OCI-LY3 (cell line): ENCODE results near the gene OR9K2.

Source experiments
- H2AFZ ChIP-seq: fragments of 200-600, 300-600 bp; shearing (Covaris generic); 2 replicates; pipeline ENCODE4 v1.6.0; 2014; ENCODE audit warnings: antibody characterized with exemption, low read depth, low read length
- H3K27ac ChIP-seq: fragments of 200-600, 300-600 bp; sonication (generic); 2 replicates; pipeline ENCODE4 v1.5.1; 2014; ENCODE audit warnings: mild to moderate bottlenecking, low read length, moderate library complexity, mixed read lengths
- H3K27me3 ChIP-seq: fragments of 200-600, 300-600 bp; sonication (generic); 2 replicates; pipeline ENCODE4 v1.6.1; 2014; ENCODE audit warnings: low read depth, low read length, mixed read lengths
- H3K36me3 ChIP-seq: fragments of 200-600, 300-600 bp; sonication (generic); replicated peaks from 2 replicates; pipeline ENCODE3; 2014; ENCODE audit warnings: low read depth, low read length, mixed read lengths
- H3K4me1 ChIP-seq: fragments of 300-600, 200-600 bp; sonication (generic); 2 replicates; pipeline ENCODE4 v1.6.1; 2014; ENCODE audit warnings: low read length, mixed read lengths
- H3K4me2 ChIP-seq: fragments of 200-600, 300-600 bp; sonication (generic); 2 replicates; pipeline ENCODE4 v1.6.1; 2014; ENCODE audit warnings: low read length, mixed read lengths
- H3K4me3 ChIP-seq: fragments of 300-600, 200-600 bp; sonication (generic); 2 replicates; pipeline ENCODE4 v1.5.1; 2014; ENCODE audit warnings: antibody characterized with exemption, mild to moderate bottlenecking, low read length, moderate library complexity
- H3K79me2 ChIP-seq: fragments of 300-600, 200-600 bp; shearing (Covaris generic); 2 replicates; pipeline ENCODE4 v1.6.1; 2014; ENCODE audit warnings: mild to moderate bottlenecking, low read length, mixed read lengths
- H3K9ac ChIP-seq: fragments of 300-600, 200-600 bp; shearing (Covaris generic); 2 replicates; pipeline ENCODE4 v1.6.0; 2014; ENCODE audit warnings: mild to moderate bottlenecking, low read length, moderate library complexity
- H3K9me3 ChIP-seq: fragments of 200-600, 300-600 bp; shearing (Covaris generic); 2 replicates; pipeline ENCODE4 v1.6.1; 2014; ENCODE audit warnings: low read length, mixed read lengths; ENCODE audit not compliant: insufficient read depth
- H4K20me1 ChIP-seq: fragments of 200-600, 300-600 bp; sonication (generic); 2 replicates; pipeline ENCODE4 v1.6.1; 2016; ENCODE audit warnings: low read length, mixed read lengths; ENCODE audit not compliant: insufficient read depth
- CTCF ChIP-seq: fragments of 200-600, 300-600 bp; sonication (generic); IDR thresholded peaks from 2 replicates; pipeline ENCODE4 v1.5.1; 2014; ENCODE audit warnings: antibody characterized with exemption, low read length, low read depth
- EZH2phosphoT487 ChIP-seq: fragments of 200-600 bp; shearing (Covaris generic); IDR thresholded peaks from 2 replicates; pipeline ENCODE4 v1.6.1; 2018; ENCODE audit warnings: antibody characterized with exemption, mixed run types, low read depth

OR9K2 gene

GRCh38 chr12:55126106-55126505, at the start of gene OR9K2:
OR9K2 (plus strand) TSS chr12:55126406; CDS start chr12:55129835, 3,429 bp downstream.
- no peak within 1 kb of the TSS for H3K4me3 ChIP-seq
- no peaks in the 10 kb centered on the region for H4K20me1 ChIP-seq
- H3K4me1 ChIP-seq = no peaks in the 10 kb centered on the region
- H3K36me3 ChIP-seq = no peaks in the 10 kb centered on the region
- TF ChIP-seq EZH2phosphoT487 (no peak), CTCF (no peak)
- no peaks in the 10 kb centered on the region for H3K79me2 ChIP-seq
- no peak within 1 kb of the TSS for H3K4me2 ChIP-seq
- no peaks in the 10 kb centered on the region for H3K9me3 ChIP-seq
- H3K27ac ChIP-seq = no peak within 1 kb of the TSS
- no peak within 1 kb of the TSS for H3K9ac ChIP-seq
- peaks cover 3% of the 10 kb centered on the region; the same call in 1 of the 2 replicates for H3K27me3 ChIP-seq
- H2AFZ ChIP-seq = no peak within 1 kb of the TSS

- Histone ChIP-seq H3K9me3 (no peaks in the 10 kb centered on the region), H4K20me1 (no peaks in the 10 kb centered on the region), H3K4me1 (no peaks in the 10 kb centered on the region), H3K9ac (no peak overlapping the region), H2AFZ (no peak overlapping the region), H3K36me3 (no peaks in the 10 kb centered on the region), H3K4me3 (no peak overlapping the region), H3K79me2 (no peaks in the 10 kb centered on the region), H3K27ac (no peak overlapping the region), H3K27me3 (peaks cover 5% of the 10 kb centered on the region), H3K4me2 (no peak overlapping the region)
- TF ChIP-seq EZH2phosphoT487 (no peak), CTCF (no peak)
Observed at GRCh38 chr12:55092579-55092978, 33.6 kb upstream of the OR9K2 start.

GRCh38 chr12:55112378-55112875, 13.8 kb upstream of the OR9K2 start:
- no peak overlapping the region for H3K9ac ChIP-seq
- no peaks in the 10 kb centered on the region for H3K36me3 ChIP-seq
- H2AFZ ChIP-seq = no peak overlapping the region
- H3K9me3 ChIP-seq = no peaks in the 10 kb centered on the region
- H3K4me1 ChIP-seq = no peaks in the 10 kb centered on the region
- no peak overlapping the region for H3K4me3 ChIP-seq
- H3K4me2 ChIP-seq = no peak overlapping the region
- H3K27me3 ChIP-seq = no peaks in the 10 kb centered on the region
- H4K20me1 ChIP-seq = no peaks in the 10 kb centered on the region
- no peaks in the 10 kb centered on the region for H3K79me2 ChIP-seq
- no peak overlapping the region for H3K27ac ChIP-seq
- TF ChIP-seq CTCF = no peak
- TF ChIP-seq EZH2phosphoT487 = no peak

GRCh38 chr12:55116152-55116551, 10.1 kb upstream of the OR9K2 start:
- TF ChIP-seq EZH2phosphoT487 (no peak), CTCF (no peak)
- no peak overlapping the region for H3K4me3 ChIP-seq
- no peak overlapping the region for H2AFZ ChIP-seq

More at GRCh38 chr12:55116152-55116551, 10.1 kb upstream of the OR9K2 start:
- Histone ChIP-seq H3K79me2 (no peaks in the 10 kb centered on the region), H3K4me2 (no peak overlapping the region), H3K4me1 (no peaks in the 10 kb centered on the region), H3K27ac (no peak overlapping the region), H3K9me3 (no peaks in the 10 kb centered on the region), H3K27me3 (no peaks in the 10 kb centered on the region), H3K36me3 (no peaks in the 10 kb centered on the region), H3K9ac (no peak overlapping the region), H4K20me1 (no peaks in the 10 kb centered on the region)
